ENCODE measurements around the gene PPP1R37. TPM values are rescaled to one million over a fixed set of nuclear protein-coding genes. Genes with fewer than 3 reads are reported as not detected.

Gene PPP1R37
- total and polyA plus RNA-seq, 2 of the 13 experiments (the other 11 are each of a cell fraction or from before 2014, with no cell fraction given), result 9.0 to 14.3 TPM

DNA sequence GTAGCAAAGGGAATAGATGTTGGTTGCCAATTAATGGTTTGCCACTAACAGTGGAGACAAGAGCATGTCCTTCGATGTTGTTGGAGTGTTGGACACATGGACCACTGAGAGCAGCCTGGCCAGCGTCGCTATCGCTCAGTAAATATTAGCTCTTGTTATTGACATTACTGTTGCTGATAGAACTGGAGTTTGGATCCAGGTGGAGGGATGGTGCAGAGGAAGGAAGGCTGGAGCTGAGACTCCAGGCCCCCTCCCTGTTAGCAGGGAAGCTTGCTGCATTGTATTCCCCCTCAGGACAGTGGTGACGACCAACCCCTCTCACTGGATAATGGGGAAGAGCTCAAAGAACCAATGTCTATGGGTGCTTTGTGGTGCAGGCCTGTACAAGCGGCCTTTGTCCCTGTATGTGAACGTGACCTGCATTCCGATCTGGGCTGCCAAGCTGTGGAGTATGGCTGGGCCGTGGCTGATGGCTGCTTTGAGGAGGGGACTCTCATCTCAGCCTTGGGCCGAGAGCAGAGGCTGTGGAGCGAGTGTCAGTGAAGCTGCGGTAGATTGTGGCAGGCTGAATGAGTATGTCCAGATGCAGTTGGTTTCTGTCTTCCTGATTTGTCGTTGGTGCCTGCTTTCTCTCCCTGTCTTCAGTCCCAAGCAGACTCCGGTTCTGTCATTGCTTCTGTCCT, 47.2 kb upstream of the PPP1R37 start (continued):
- no peak for TF ChIP-seq TCF7 (IDR thresholded peaks at IDR 0.05; ENCODE audit: low read depth)
- peak; percentile 85 for TF ChIP-seq ISL2 (CRISPR knock-in tag; IDR thresholded peaks at IDR 0.05)
- peak; percentile 52; the same call in 1 of the 2 replicates for TF ChIP-seq MEIS1 (CRISPR knock-in tag; IDR thresholded peaks at IDR 0.05; ENCODE audit: borderline replicate concordance)
- TF ChIP-seq, protein P1, sequence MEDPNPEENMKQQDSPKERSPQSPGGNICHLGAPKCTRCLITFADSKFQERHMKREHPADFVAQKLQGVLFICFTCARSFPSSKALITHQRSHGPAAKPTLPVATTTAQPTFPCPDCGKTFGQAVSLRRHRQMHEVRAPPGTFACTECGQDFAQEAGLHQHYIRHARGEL (CRISPR knock-in tag; IDR thresholded peaks at IDR 0.05), result no peak
- TF ChIP-seq KDM1A (CRISPR knock-in tag; IDR thresholded peaks at IDR 0.05), result peak; percentile 91
- peak; percentile 60; the same call in 1 of the 2 replicates for TF ChIP-seq RXRA (CRISPR knock-in tag; IDR thresholded peaks at IDR 0.05)
- TF ChIP-seq ZNF678 (CRISPR knock-in tag; IDR thresholded peaks at IDR 0.05), result no peak
- 0 out of 2 replicates have a peak, but pooled peaks have one; percentile 59 for TF ChIP-seq ZNF616 (CRISPR knock-in tag; IDR thresholded peaks at IDR 0.05; ENCODE audit: low read depth)
- peak; percentile 65 for TF ChIP-seq ZNF121 (CRISPR knock-in tag; IDR thresholded peaks at IDR 0.05)
- TF ChIP-seq ZNF251 (CRISPR knock-in tag; IDR thresholded peaks at IDR 0.05), result no peak
- TF ChIP-seq, protein P2, sequence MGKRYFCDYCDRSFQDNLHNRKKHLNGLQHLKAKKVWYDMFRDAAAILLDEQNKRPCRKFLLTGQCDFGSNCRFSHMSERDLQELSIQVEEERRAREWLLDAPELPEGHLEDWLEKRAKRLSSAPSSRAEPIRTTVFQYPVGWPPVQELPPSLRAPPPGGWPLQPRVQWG (CRISPR knock-in tag; IDR thresholded peaks at IDR 0.05; ENCODE audit: borderline replicate concordance, low read depth), result no peak
- peak; percentile 69 for TF ChIP-seq SMAD3 (CRISPR knock-in tag; IDR thresholded peaks at IDR 0.05)
- TF ChIP-seq ZKSCAN1 (IDR thresholded peaks at IDR 0.05; ENCODE audit: low read length), result no peak
- TF ChIP-seq ZMYM4 (CRISPR knock-in tag; IDR thresholded peaks at IDR 0.05), result peak; percentile 53; the same call in 1 of the 2 replicates
- TF ChIP-seq HMGA1 (CRISPR knock-in tag; conservative IDR thresholded peaks at IDR 0.05), result no peak
- TF ChIP-seq, protein P3, sequence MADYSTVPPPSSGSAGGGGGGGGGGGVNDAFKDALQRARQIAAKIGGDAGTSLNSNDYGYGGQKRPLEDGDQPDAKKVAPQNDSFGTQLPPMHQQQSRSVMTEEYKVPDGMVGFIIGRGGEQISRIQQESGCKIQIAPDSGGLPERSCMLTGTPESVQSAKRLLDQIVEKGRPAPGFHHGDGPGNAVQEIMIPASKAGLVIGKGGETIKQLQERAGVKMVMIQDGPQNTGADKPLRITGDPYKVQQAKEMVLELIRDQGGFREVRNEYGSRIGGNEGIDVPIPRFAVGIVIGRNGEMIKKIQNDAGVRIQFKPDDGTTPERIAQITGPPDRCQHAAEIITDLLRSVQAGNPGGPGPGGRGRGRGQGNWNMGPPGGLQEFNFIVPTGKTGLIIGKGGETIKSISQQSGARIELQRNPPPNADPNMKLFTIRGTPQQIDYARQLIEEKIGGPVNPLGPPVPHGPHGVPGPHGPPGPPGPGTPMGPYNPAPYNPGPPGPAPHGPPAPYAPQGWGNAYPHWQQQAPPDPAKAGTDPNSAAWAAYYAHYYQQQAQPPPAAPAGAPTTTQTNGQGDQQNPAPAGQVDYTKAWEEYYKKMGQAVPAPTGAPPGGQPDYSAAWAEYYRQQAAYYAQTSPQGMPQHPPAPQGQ (CRISPR knock-in tag; IDR thresholded peaks at IDR 0.05; ENCODE audit: borderline replicate concordance), result no peak
- TF ChIP-seq ZNF773 (CRISPR knock-in tag; IDR thresholded peaks at IDR 0.05; ENCODE audit: borderline replicate concordance), result no peak
- TF ChIP-seq RFX3 (CRISPR knock-in tag; IDR thresholded peaks at IDR 0.05), result 0 out of 2 replicates have a peak, but pooled peaks have one; percentile 20
- no peak for TF ChIP-seq NONO (IDR thresholded peaks at IDR 0.05)
- TF ChIP-seq NONO (CRISPR knock-in tag; conservative IDR thresholded peaks at IDR 0.05), result peak; percentile 70
- TF ChIP-seq STAT5B (CRISPR knock-in tag; IDR thresholded peaks at IDR 0.05), result no peak
- no peak for TF ChIP-seq CBX1 (IDR thresholded peaks at IDR 0.05; ENCODE audit: low read depth)
- no peak for TF ChIP-seq ZNF7 (CRISPR knock-in tag; IDR thresholded peaks at IDR 0.05)
- TF ChIP-seq ZNF563 (CRISPR knock-in tag; IDR thresholded peaks at IDR 0.05), result no peak; the same call in 1 of the 2 replicates
- TF ChIP-seq, protein P4, sequence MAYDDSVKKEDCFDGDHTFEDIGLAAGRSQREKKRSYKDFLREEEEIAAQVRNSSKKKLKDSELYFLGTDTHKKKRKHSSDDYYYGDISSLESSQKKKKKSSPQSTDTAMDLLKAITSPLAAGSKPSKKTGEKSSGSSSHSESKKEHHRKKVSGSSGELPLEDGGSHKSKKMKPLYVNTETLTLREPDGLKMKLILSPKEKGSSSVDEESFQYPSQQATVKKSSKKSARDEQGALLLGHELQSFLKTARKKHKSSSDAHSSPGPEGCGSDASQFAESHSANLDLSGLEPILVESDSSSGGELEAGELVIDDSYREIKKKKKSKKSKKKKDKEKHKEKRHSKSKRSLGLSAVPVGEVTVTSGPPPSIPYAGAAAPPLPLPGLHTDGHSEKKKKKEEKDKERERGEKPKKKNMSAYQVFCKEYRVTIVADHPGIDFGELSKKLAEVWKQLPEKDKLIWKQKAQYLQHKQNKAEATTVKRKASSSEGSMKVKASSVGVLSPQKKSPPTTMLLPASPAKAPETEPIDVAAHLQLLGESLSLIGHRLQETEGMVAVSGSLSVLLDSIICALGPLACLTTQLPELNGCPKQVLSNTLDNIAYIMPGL (CRISPR knock-in tag; IDR thresholded peaks at IDR 0.05; ENCODE audit: borderline replicate concordance in 1 of 2, low read depth in 1 of 2), result peak in 1 of 2 experiments; percentile 64; a peak in 2 of 4 replicates
- TF ChIP-seq, protein P5, sequence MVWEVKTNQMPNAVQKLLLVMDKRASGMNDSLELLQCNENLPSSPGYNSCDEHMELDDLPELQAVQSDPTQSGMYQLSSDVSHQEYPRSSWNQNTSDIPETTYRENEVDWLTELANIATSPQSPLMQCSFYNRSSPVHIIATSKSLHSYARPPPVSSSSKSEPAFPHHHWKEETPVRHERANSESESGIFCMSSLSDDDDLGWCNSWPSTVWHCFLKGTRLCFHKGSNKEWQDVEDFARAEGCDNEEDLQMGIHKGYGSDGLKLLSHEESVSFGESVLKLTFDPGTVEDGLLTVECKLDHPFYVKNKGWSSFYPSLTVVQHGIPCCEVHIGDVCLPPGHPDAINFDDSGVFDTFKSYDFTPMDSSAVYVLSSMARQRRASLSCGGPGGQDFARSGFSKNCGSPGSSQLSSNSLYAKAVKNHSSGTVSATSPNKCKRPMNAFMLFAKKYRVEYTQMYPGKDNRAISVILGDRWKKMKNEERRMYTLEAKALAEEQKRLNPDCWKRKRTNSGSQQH (CRISPR knock-in tag; IDR thresholded peaks at IDR 0.05; ENCODE audit: low read depth), result 0 out of 2 replicates have a peak, but pooled peaks have one; percentile 40

Measured in HepG2 (cell line).